ENCODE results near the gene RANBP17. TPM values are rescaled to one million over a fixed set of nuclear protein-coding genes. Genes with fewer than 3 reads are reported as not detected.

RANBP17 gene
- total and polyA plus RNA-seq, 2 donors (not counting 1 experiment from before 2014, with no cell fraction given): not detected

DNA sequence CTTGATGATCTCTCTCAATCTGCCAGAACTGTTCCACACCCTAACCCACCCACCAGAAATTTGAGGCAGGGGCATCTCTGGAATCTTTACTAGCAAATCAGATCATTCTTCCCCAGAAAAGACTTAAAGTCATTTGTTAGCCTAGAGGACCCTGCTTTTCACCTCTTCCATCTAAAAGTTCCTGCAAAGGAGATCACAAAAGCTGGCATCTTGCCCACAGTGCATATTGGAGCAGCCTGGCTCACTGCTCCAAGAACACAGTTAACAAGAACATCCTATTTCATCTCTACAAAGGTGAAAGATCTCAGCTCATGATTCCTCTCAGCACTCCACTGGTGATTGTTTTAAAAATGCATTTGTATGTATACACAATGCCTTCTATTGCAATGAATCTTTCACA lies 42.0 kb upstream of the RANBP17 start:
- intact Hi-C loops (cut with micrococcal nuclease): no loop called here
- POLR2A ChIA-PET: no interaction called here

DNA sequence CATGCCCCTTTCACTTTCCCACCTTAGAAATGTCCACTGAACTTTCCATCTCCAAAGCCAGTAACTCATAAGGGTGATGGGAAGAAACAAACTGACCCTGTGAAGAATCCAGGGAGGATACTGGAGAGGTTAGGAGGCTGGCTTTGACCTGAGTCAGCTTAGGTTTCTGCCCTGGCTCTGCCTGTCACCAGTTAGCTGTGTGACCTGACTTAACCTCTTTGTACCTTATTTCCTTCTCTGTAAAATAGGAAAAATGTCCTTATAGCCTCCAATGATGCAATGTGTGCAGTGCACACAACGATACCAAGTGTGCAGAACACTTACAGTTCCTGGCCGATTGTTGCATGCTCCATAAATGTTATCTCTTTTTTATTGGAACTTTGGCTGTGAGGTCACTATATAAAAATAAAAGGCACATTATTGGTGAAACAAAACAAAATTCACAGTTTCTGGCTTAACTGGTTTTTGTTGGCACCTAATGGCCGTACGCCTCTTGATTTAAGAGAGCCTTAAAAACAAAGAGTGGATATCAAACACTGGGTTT lies 40.5 kb upstream of the RANBP17 start:
- no peak for TF ChIP-seq EZH2 (IDR thresholded peaks at IDR 0.05; ENCODE audit: borderline replicate concordance, insufficient read depth, low read depth, low read length, poor library complexity, severe bottlenecking)
- TF ChIP-seq, protein P1, sequence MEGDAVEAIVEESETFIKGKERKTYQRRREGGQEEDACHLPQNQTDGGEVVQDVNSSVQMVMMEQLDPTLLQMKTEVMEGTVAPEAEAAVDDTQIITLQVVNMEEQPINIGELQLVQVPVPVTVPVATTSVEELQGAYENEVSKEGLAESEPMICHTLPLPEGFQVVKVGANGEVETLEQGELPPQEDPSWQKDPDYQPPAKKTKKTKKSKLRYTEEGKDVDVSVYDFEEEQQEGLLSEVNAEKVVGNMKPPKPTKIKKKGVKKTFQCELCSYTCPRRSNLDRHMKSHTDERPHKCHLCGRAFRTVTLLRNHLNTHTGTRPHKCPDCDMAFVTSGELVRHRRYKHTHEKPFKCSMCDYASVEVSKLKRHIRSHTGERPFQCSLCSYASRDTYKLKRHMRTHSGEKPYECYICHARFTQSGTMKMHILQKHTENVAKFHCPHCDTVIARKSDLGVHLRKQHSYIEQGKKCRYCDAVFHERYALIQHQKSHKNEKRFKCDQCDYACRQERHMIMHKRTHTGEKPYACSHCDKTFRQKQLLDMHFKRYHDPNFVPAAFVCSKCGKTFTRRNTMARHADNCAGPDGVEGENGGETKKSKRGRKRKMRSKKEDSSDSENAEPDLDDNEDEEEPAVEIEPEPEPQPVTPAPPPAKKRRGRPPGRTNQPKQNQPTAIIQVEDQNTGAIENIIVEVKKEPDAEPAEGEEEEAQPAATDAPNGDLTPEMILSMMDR (IDR thresholded peaks at IDR 0.05): no peak

More for the DNA sequence above, 42.0 kb upstream of the RANBP17 start:
- H3K4me1 Mint-ChIP-seq: no peaks in the 10 kb centered on the region
- H3K4me1 ChIP-seq (ENCODE audit: control insufficient read depth in 2 of 2, insufficient read depth in 2 of 2, low read length in 2 of 2): no peaks in the 10 kb centered on the region
- H3K4me2 ChIP-seq (replicated peaks; ENCODE audit: low read depth, low read length, poor library complexity, severe bottlenecking): no peak overlapping the region
- no peaks in the 10 kb centered on the region for H3K27me3 ChIP-seq (replicated peaks in 1 of 4; ENCODE audit: control extremely low read depth in 1 of 4, control insufficient read depth in 3 of 4, insufficient read depth in 4 of 4, low read length in 3 of 4)
- no peak overlapping the region for H3K27ac ChIP-seq (ENCODE audit: low read length in 2 of 2)
- no peak overlapping the region for H3K27ac Mint-ChIP-seq
- H3K9me3 Mint-ChIP-seq (ENCODE audit: insufficient read depth): no peaks in the 10 kb centered on the region
- H3K9ac ChIP-seq (ENCODE audit: low read length): no peak overlapping the region
- no peak for DNase-seq
- CTCF ChIA-PET: no interaction called here
- no peaks in the 10 kb centered on the region for H3K9me3 ChIP-seq (ENCODE audit: control extremely low read depth in 1 of 3, control insufficient read depth in 2 of 3, insufficient read depth in 1 of 3, low read length in 2 of 3)
- no peaks in the 10 kb centered on the region for H4K20me1 ChIP-seq (ENCODE audit: control insufficient read depth, insufficient read depth, low read length, poor library complexity, severe bottlenecking)
- peaks cover under 1% of the 10 kb centered on the region for H3K27me3 Mint-ChIP-seq
- TF ChIP-seq, protein P1 (IDR thresholded peaks at IDR 0.05): no peak
- TF ChIP-seq EZH2 (IDR thresholded peaks at IDR 0.05; ENCODE audit: borderline replicate concordance, insufficient read depth, low read depth, low read length, poor library complexity, severe bottlenecking): no peak
- H3K79me2 ChIP-seq (ENCODE audit: control insufficient read depth, insufficient read depth, low read length): no peaks in the 10 kb centered on the region
- no peaks in the 10 kb centered on the region for H3K36me3 ChIP-seq (replicated peaks in 1 of 2; ENCODE audit: control extremely low read depth in 1 of 2, control insufficient read depth in 1 of 2, extremely low read depth in 1 of 2, insufficient read depth in 2 of 2, low read length in 1 of 2)
- H3K4me3 ChIP-seq (ENCODE audit: control extremely low read depth in 1 of 5, extremely low read depth in 1 of 5, insufficient read depth in 1 of 5, low read depth in 2 of 5, low read length in 4 of 5): no peak overlapping the region
- H3K4me3 Mint-ChIP-seq: no peak overlapping the region
- H2AFZ ChIP-seq (ENCODE audit: insufficient read depth, low read depth, low read length, poor library complexity, severe bottlenecking): no peak overlapping the region
- no peak for ATAC-seq (ENCODE audit: low read depth)

More for the DNA sequence above, 40.5 kb upstream of the RANBP17 start:
- H3K27me3 Mint-ChIP-seq: peaks cover 2% of the 10 kb centered on the region
- DNase-seq (no peak), ATAC-seq (ENCODE audit: low read depth) (no peak)
- no peak overlapping the region for H3K4me3 Mint-ChIP-seq
- no peaks in the 10 kb centered on the region for H3K36me3 ChIP-seq (replicated peaks in 1 of 2; ENCODE audit: control extremely low read depth in 1 of 2, control insufficient read depth in 1 of 2, extremely low read depth in 1 of 2, insufficient read depth in 2 of 2, low read length in 1 of 2)
- ChIA-PET CTCF (no interaction called here), POLR2A (no interaction called here)
- no peak overlapping the region for H3K9ac ChIP-seq (ENCODE audit: low read length)
- H2AFZ ChIP-seq (ENCODE audit: insufficient read depth, low read depth, low read length, poor library complexity, severe bottlenecking): no peak overlapping the region
- WGBS (ENCODE audit: insufficient coverage): 100% methylated on average over 2 of the region's 4 CpGs
- intact Hi-C loops (cut with micrococcal nuclease): no loop called here
- no peaks in the 10 kb centered on the region for H3K9me3 Mint-ChIP-seq (ENCODE audit: insufficient read depth)
- H3K79me2 ChIP-seq (ENCODE audit: control insufficient read depth, insufficient read depth, low read length): no peaks in the 10 kb centered on the region
- H3K9me3 ChIP-seq (ENCODE audit: control extremely low read depth in 1 of 3, control insufficient read depth in 2 of 3, insufficient read depth in 1 of 3, low read length in 2 of 3): no peaks in the 10 kb centered on the region
- H3K27ac Mint-ChIP-seq: no peak overlapping the region
- H3K4me3 ChIP-seq (ENCODE audit: control extremely low read depth in 1 of 5, extremely low read depth in 1 of 5, insufficient read depth in 1 of 5, low read depth in 2 of 5, low read length in 4 of 5): no peak overlapping the region
- no peaks in the 10 kb centered on the region for H4K20me1 ChIP-seq (ENCODE audit: control insufficient read depth, insufficient read depth, low read length, poor library complexity, severe bottlenecking)
- H3K4me2 ChIP-seq (replicated peaks; ENCODE audit: low read depth, low read length, poor library complexity, severe bottlenecking): no peak overlapping the region
- no peaks in the 10 kb centered on the region for H3K4me1 ChIP-seq (ENCODE audit: control insufficient read depth in 2 of 2, insufficient read depth in 2 of 2, low read length in 2 of 2)
- H3K4me1 Mint-ChIP-seq: no peaks in the 10 kb centered on the region
- no peak overlapping the region for H3K27ac ChIP-seq (ENCODE audit: low read length in 2 of 2)
- no peaks in the 10 kb centered on the region for H3K27me3 ChIP-seq (replicated peaks in 1 of 4; ENCODE audit: control extremely low read depth in 1 of 4, control insufficient read depth in 3 of 4, insufficient read depth in 4 of 4, low read length in 3 of 4)
